ENCODE results near the gene TDRKH.

TDRKH gene

GRCh38 chr1:151823175-151823574 is 32.9 kb upstream of the TDRKH start:
- no peak for DNase-seq (ENCODE audit: low read depth in 2 of 3, low spot score in 2 of 3)

- peak in 1 of 3 experiments; percentile 44 for DNase-seq (ENCODE audit: low read depth in 2 of 3, low spot score in 2 of 3)
These were observed 32.1 kb upstream of the TDRKH start for GRCh38 chr1:151822404-151822803.

GRCh38 chr1:151820940-151821339 is 30.6 kb upstream of the TDRKH start:
- DNase-seq (ENCODE audit: low read depth in 2 of 3, low spot score in 2 of 3), result no peak

GRCh38 chr1:151819976-151820623 is 29.8 kb upstream of the TDRKH start:
- no peak for DNase-seq (ENCODE audit: low read depth in 2 of 3, low spot score in 2 of 3)

- no peak for DNase-seq (ENCODE audit: low read depth in 2 of 3, low spot score in 2 of 3)
These were observed 29.0 kb upstream of the TDRKH start for GRCh38 chr1:151819227-151819835.

- DNase-seq (ENCODE audit: low read depth in 2 of 3, low spot score in 2 of 3), result no peak
These were observed 27.0 kb upstream of the TDRKH start for GRCh38 chr1:151817353-151817730.

GRCh38 chr1:151816548-151817352 is 26.4 kb upstream of the TDRKH start:
- DNase-seq (ENCODE audit: low read depth in 2 of 3, low spot score in 2 of 3), result no peak

- DNase-seq (ENCODE audit: low read depth in 2 of 3, low spot score in 2 of 3), result no peak
These were observed 25.5 kb upstream of the TDRKH start for GRCh38 chr1:151815716-151816327.

GRCh38 chr1:151814971-151815545 is 24.8 kb upstream of the TDRKH start:
- no peak for DNase-seq (ENCODE audit: low read depth in 2 of 3, low spot score in 2 of 3)

GRCh38 chr1:151814426-151814825 is 24.1 kb upstream of the TDRKH start:
- no peak for DNase-seq (ENCODE audit: low read depth in 2 of 3, low spot score in 2 of 3)

GRCh38 chr1:151813271-151813977 is 23.1 kb upstream of the TDRKH start:
- no peak for DNase-seq (ENCODE audit: low read depth in 2 of 3, low spot score in 2 of 3)

GRCh38 chr1:151811181-151811580 is 20.9 kb upstream of the TDRKH start:
- DNase-seq (ENCODE audit: low read depth in 2 of 3, low spot score in 2 of 3), result no peak

GRCh38 chr1:151809985-151810556 is 19.8 kb upstream of the TDRKH start:
- DNase-seq (ENCODE audit: low read depth in 2 of 3, low spot score in 2 of 3), result no peak

GRCh38 chr1:151809290-151809984 is 19.1 kb upstream of the TDRKH start:
- DNase-seq (ENCODE audit: low read depth in 2 of 3, low spot score in 2 of 3), result no peak

- no peak for DNase-seq (ENCODE audit: low read depth in 2 of 3, low spot score in 2 of 3)
These were observed 17.5 kb upstream of the TDRKH start for GRCh38 chr1:151807766-151808165.

- DNase-seq (ENCODE audit: low read depth in 2 of 3, low spot score in 2 of 3), result no peak
These were observed 16.8 kb upstream of the TDRKH start for GRCh38 chr1:151807131-151807530.

GRCh38 chr1:151806170-151806569 is 15.9 kb upstream of the TDRKH start:
- DNase-seq (ENCODE audit: low read depth in 2 of 3, low spot score in 2 of 3), result no peak

GRCh38 chr1:151805066-151805820 is 14.9 kb upstream of the TDRKH start, which contains the start of gene LINGO4:
LINGO4 (minus strand) TSS chr1:151805419; CDS start chr1:151802704, 2,715 bp downstream.
- no peak for DNase-seq (ENCODE audit: low read depth in 2 of 3, low spot score in 2 of 3)

GRCh38 chr1:151803915-151804314 is 13.6 kb upstream of the TDRKH start:
- DNase-seq (ENCODE audit: low read depth in 2 of 3, low spot score in 2 of 3), result no peak

Measured in activated CD8-positive, alpha-beta memory T cell treated with anti-CD3 and anti-CD28 coated beads for 48 hours (primary cell).